ENCODE measurements around the gene TRAPPC6A.

Gene TRAPPC6A

GRCh38 chr19:45125975-45126493, 52.0 kb downstream of the TRAPPC6A start:
- DNase-seq = peak; percentile 29

- DNase-seq = no peak
Measured at GRCh38 chr19:45125360-45125759, 52.7 kb downstream of the TRAPPC6A start.

- no peak for DNase-seq
Measured at GRCh38 chr19:45124021-45124420, 54.0 kb downstream of the TRAPPC6A start.

GRCh38 chr19:45123440-45123850, 54.6 kb downstream of the TRAPPC6A start:
- peak; percentile 17 for DNase-seq

GRCh38 chr19:45122832-45123231, 55.2 kb downstream of the TRAPPC6A start:
- DNase-seq = no peak

- DNase-seq = no peak
Measured at GRCh38 chr19:45121827-45122345, 56.2 kb downstream of the TRAPPC6A start.

- no peak for DNase-seq
Measured at GRCh38 chr19:45119582-45119981, 58.5 kb downstream of the TRAPPC6A start.

GRCh38 chr19:45118591-45119355, 59.3 kb downstream of the TRAPPC6A start:
- peak; percentile 33 for DNase-seq

GRCh38 chr19:45118106-45118505, 59.9 kb downstream of the TRAPPC6A start:
- DNase-seq = no peak

GRCh38 chr19:45117671-45118070, 60.4 kb downstream of the TRAPPC6A start:
- DNase-seq = peak; percentile 40

- peak; percentile 77 for DNase-seq
Measured at GRCh38 chr19:45117167-45117594, 60.9 kb downstream of the TRAPPC6A start.

- no peak for DNase-seq
Measured at GRCh38 chr19:45115809-45116615, 62.0 kb downstream of the TRAPPC6A start.

- DNase-seq = peak; percentile 51
Measured at GRCh38 chr19:45114116-45114515, 63.9 kb downstream of the TRAPPC6A start.

- peak; percentile 85 for DNase-seq
Measured at GRCh38 chr19:45113628-45114027, 64.4 kb downstream of the TRAPPC6A start.

Measured in NCI-H345 (cell line).